ENCODE measurements around the gene TMEM178B. TPM values are rescaled to one million over a fixed set of nuclear protein-coding genes. Genes with fewer than 3 reads are reported as not detected.
A peak's percentile ranks its signal among the peaks of the same experiment; 100 is the strongest.
"Not testable (repeated sequence)": the region's sequence is repeated elsewhere in the genome, so short reads cannot be mapped to it uniquely, and the experiment has no call there.

Gene TMEM178B
- total RNA-seq, 1 experiment from 2014 or later = not detected

- DNase-seq (ENCODE audit: low read depth) = peak; percentile 26
These were observed 59.8 kb downstream of the TMEM178B start for GRCh38 chr7:141133646-141134045.

DNA sequence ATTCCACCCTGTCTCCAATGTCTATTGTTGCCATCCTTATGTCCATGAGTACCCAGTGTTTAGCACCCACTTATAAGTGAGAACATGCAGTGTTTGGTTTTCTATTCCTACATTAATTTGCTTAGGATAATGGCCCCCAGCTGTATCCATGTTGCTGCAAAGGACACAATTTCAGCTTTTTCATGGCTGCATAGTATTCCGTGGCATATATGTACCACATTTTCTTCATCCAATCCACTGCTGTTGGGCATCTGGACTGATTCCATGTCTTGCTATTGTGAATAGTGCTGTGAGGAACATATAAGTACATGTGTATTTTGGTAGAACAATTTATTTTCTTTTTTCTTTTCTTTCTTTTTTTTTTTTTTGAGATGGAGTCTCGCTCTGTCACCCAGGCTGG, 68.2 kb downstream of the TMEM178B start:
- no peak for DNase-seq (ENCODE audit: low read depth)

- peak; percentile 9 for DNase-seq (ENCODE audit: low read depth)
These were observed 71.2 kb downstream of the TMEM178B start for GRCh38 chr7:141144921-141145629.

GRCh38 chr7:141145630-141145982, 71.7 kb downstream of the TMEM178B start:
- no peak for DNase-seq (ENCODE audit: low read depth)

DNA sequence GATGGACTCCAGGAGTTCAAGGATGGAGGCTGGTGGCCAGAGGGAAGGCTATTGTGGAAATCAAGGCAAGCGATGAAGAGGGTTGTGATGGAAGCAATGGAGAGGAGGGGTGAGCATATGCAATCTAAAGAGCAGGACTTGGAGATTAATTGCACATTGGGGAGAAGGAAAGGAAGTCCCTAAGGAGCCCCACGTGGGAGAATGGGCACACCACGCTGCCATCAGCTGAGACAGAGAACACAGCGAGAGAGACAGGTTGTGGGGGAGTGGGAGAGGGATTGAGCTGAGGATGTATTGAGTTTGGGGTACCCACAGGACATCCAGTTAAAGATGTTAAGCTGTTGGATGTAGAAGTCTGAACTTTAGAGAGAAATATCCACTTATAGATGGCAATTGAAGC, 73.6 kb downstream of the TMEM178B start:
- no peak for DNase-seq (ENCODE audit: low read depth)

DNA sequence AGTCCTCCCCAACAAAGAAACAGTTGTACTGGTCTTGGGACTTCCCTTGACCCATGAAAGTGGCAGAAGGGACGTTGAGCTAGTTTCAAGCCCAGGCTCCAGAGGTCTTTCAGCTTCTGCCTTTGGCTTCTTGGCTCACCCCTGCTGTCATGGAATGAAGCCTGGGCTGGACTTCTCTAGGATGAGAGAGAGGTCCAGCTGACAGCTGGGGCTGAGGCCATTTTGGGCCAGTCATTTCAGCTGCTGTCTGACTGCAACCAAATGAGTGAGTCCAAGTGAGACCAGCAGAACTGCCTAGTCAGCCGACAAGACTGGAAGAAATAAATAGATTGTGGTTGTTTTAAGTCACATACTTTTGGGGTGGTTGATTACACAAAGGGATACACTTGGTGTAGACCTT, 76.6 kb downstream of the TMEM178B start:
- DNase-seq (ENCODE audit: low read depth) = no peak

GRCh38 chr7:141151746-141152145, 77.9 kb downstream of the TMEM178B start:
- no peak for DNase-seq (ENCODE audit: low read depth)

- no peak for DNase-seq (ENCODE audit: low read depth)
These were observed 79.4 kb downstream of the TMEM178B start for GRCh38 chr7:141153231-141153630.

DNA sequence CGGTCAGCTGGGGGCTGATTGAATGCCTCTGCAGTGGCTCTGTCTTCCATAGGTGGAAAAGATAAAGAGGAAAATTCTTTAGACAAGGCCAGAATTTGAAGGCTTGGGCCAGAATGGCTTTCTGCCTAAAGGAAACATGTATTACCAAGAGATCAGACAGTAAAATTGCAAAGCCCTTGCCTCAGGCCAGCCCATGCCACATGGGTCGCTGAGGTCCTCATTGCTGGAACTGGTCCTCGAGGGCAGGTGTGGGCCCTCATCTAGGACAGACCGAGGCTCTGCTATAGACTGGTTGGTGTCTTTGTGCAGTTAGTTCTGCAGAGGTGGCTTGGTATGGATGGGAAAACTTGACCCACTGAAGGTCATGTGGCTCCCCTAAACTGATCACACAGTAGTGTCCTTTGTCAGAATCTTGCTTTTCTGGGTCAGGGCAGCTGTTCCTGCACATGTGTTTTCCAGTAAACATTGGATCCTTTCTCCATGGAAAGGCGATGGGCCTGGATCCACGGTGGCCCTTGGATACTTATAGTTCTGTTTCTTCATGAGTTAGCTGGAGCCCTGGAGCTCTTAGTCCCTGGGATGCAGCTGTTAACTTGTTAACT, 80.4 kb downstream of the TMEM178B start:
- no peak for DNase-seq (ENCODE audit: low read depth)

DNA sequence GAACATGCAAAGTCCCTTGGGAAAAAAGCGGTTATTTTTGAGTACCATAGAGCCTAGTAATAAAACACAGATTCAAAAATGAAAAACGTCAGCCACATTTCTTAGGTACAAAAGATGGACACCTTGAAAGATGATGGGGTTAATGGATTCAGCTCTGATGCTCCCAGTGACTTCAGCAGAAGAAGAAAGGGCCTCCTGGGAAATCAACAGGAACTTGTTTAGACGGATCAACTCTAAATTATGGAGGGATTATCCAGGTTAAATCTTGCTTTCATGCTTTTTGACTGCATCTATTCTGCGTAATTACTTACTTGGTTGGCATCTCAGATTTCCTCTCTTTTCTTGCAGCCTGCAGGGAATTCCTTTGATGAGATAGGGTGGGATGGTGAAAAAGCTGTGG, 82.5 kb downstream of the TMEM178B start:
- no peak for DNase-seq (ENCODE audit: low read depth)

DNA sequence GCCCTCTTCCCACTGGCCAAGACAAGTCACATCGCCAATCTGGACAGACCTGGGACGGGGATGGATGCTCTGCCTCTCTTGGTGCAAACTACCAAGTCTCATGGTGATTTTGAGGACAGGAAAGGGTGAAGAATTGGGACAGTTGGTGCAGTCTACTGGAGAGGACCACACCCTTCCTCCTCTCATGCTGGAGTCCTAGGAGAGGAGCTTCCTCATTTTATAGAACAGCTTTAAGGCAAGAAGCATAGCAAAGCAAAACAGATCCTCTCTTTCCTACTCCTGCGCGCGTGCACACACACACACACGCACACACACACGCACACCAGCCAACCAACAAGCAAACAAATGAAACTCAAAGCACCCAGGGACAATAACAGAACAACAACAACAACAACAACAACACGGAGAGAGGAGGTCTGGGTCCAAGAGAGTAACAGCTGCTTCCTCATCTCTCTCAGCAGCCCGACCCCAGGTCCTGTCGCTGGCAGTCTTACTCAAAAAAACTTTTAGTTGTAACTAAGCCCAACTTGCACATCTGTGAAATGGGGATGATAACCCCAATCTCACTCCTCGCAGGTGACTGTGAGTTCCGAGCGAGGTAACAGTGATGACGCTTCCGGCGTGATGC, 83.4 kb downstream of the TMEM178B start:
- DNase-seq (ENCODE audit: low read depth) = no peak

- DNase-seq (ENCODE audit: low read depth) = peak; percentile 96
These were observed 84.7 kb downstream of the TMEM178B start for GRCh38 chr7:141158561-141158960.

DNA sequence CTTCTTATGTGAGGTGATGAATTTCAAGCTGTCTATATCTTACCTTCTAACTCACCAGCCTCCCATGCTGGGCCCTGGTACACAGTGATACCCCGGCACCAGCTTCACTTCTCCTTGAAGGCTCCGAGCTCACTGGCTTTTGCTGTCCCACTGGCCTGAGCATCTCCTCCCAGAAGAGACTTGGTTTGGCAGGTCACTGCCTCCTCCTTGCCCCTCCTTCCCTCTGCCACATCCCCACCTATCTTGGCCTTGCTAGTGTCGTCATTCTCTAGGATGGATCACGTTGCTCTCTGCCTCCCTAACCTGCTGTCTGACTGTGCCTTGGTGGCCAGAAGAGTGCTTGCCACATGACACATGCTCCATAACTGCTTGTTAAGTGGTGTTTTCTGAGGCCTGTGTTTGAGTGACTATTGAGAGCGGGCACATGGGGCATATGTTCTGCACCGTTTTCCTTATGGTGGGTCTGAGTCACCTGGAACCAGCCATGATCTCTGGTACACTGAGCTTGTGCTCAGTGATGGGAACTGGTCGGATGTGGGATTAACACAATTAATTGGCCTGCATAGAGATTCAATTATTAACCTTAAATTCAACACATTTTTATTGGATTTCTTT, 86.5 kb downstream of the TMEM178B start:
- no peak for DNase-seq (ENCODE audit: low read depth)

DNA sequence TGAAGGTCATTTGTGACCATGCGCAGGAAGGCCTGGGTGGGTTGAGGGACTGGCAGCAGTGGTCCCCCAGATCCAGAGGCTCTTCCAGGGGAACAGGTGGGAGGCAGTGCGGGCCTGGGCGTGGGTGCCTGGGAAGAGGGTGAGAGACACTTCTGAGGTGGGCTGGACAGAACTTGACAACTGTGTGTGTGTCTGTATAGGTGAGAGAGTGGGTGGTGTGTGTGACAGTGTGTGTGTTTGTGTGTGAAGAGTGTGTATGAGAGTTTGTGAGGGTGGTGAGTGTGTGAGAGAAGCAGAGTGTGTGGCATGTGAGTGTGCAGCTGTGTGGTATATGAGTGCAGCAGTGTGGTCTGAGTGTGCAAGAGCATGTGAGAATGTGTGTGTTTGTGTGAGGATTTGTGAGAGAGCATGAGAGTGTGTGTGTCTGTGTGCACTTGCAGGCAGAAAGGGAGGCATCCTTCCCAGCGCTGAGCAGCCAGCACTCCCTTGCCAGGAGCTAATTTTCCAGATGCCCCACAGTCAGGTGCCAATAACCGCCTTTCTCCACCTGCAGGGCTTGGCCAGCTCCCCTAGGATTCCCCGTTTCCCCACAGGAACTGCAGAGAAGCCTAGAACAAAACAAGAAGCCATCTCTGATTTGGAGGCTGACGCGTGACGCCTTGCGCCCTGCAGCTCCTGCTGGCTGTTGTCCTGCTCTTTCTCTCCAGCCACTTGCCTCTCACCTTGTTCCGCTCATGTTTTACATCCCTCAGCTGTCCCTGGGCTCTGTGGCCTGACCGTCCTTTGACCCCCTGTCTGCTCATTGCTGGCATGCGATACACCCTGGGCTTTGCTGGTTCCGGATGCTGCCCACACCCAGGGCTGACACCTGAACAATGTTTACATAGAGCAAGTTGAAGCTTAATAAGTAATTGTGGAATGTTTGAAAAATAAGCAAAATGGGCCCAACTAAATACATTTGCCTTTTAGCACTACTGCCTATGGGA, 88.0 kb downstream of the TMEM178B start:
- no peak for DNase-seq (ENCODE audit: low read depth)

- DNase-seq (ENCODE audit: low read depth) = no peak
These were observed 91.7 kb downstream of the TMEM178B start for GRCh38 chr7:141165521-141165920.

- no peak for DNase-seq (ENCODE audit: low read depth)
These were observed 93.1 kb downstream of the TMEM178B start for GRCh38 chr7:141166926-141167325.

- no peak for DNase-seq (ENCODE audit: low read depth)
These were observed 93.6 kb downstream of the TMEM178B start for GRCh38 chr7:141167381-141167964.

DNA sequence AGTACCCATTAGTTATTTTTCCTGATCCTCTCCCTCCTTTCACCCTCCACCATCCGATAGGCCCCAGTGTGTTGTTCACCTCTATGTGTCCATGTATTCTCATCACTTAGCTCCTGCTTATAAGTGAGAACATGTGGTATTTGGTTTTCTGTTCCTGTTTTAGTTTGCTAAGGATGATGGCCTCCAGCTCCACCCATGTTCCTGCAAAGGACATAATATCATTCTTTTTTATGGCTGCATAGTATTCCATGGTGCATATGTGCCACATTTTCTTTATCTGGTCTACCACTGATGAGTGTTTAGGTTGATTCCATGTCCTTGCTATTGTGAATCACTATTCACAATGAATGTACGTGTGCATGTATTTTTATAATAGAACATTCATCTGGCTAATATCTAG, 95.3 kb downstream of the TMEM178B start:
- not testable (repeated sequence) for DNase-seq (ENCODE audit: low read depth)

DNA sequence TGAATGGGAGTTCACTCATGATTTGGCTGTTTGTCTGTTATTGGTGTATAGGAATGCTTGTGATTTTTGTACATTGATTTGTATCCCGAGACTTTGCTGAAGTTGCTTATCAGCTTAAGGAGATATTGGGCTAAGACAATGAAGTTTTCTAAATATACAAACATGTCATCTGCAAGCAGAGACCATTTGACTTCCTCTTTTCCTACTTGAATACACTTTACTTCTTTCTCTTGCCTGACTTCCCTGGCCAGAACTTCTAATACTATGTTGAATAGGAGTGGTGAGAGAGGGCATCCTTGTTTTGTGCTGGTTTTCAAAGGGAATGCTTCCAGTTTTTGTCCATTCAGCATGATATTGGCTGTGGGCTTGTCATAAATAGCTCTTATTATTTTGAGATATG, 101.9 kb downstream of the TMEM178B start:
- not testable (repeated sequence) for DNase-seq (ENCODE audit: low read depth)

GRCh38 chr7:141177120-141177519, 103.3 kb downstream of the TMEM178B start:
- not testable (repeated sequence) for DNase-seq (ENCODE audit: low read depth)

All from HT1080 (cell line).